Endodermal cell (in vitro differentiated cells): ENCODE data around the gene ADGRD2. TPM values are rescaled to one million over a fixed set of nuclear protein-coding genes. Genes with fewer than 3 reads are reported as not detected.
A peak's percentile ranks its signal among the peaks of the same experiment; 100 is the strongest.

Experiments used
- DNase-seq: peaks from one replicate; pipeline ENCODE4 v3.0.0-alpha.2; 2017
- H3K27ac ChIP-seq: 2 replicates; pipeline ENCODE4 v1.5.1; 2013; ENCODE audit warnings: mild to moderate bottlenecking, low read depth, low read length, moderate library complexity
- H3K27me3 ChIP-seq: 2 replicates; pipeline ENCODE4 v1.6.1; 2013; ENCODE audit warnings: mild to moderate bottlenecking, low read length, moderate library complexity; ENCODE audit not compliant: insufficient read depth, control insufficient read depth, poor library complexity, severe bottlenecking
- H3K36me3 ChIP-seq: 2 replicates; pipeline ENCODE4 v1.7.0; 2013; ENCODE audit warnings: mild to moderate bottlenecking, low read length, moderate library complexity; ENCODE audit not compliant: control insufficient read depth, insufficient read depth
- H3K4me1 ChIP-seq: one replicate; pipeline ENCODE4 v1.7.0; 2013; ENCODE audit warnings: low read length; ENCODE audit not compliant: control insufficient read depth, insufficient read depth
- H3K4me3 ChIP-seq: 2 replicates; pipeline ENCODE4 v1.5.1; 2013; ENCODE audit warnings: mild to moderate bottlenecking, low read length, moderate library complexity
- H3K9ac ChIP-seq: 2 replicates; pipeline ENCODE4 v1.6.1; 2013; ENCODE audit warnings: mild to moderate bottlenecking, low read length, moderate library complexity; ENCODE audit not compliant: poor library complexity, severe bottlenecking; ENCODE audit errors: extremely low read depth
- H3K9me3 ChIP-seq: 2 replicates; pipeline ENCODE4 v1.6.1; 2013; ENCODE audit warnings: mild to moderate bottlenecking, low read length, moderate library complexity; ENCODE audit not compliant: control insufficient read depth
- H3K27ac Mint-ChIP-seq: 2 replicates; pipeline ENCODE4 v1.8.0; 2020; ENCODE audit warnings: mixed read lengths
- H3K27me3 Mint-ChIP-seq: 2 replicates; pipeline ENCODE4 v1.8.0; 2021; ENCODE audit warnings: mild to moderate bottlenecking, mixed read lengths; ENCODE audit not compliant: insufficient read depth
- H3K36me3 Mint-ChIP-seq: 2 replicates; pipeline ENCODE4 v1.8.0; 2020; ENCODE audit warnings: low read depth, mixed read lengths
- H3K4me1 Mint-ChIP-seq: 2 replicates; pipeline ENCODE4 v1.8.0; 2020; ENCODE audit warnings: mixed read lengths
- H3K4me3 Mint-ChIP-seq: 2 replicates; pipeline ENCODE4 v1.8.0; 2020; ENCODE audit warnings: mild to moderate bottlenecking, moderate library complexity, mixed read lengths
- H3K9me3 Mint-ChIP-seq: 2 replicates; pipeline ENCODE4 v1.8.0; 2020; ENCODE audit warnings: mild to moderate bottlenecking, mixed read lengths
- WGBS, 2 experiments: methylation state at CpG; one replicate each; pipeline versions ENCODE4 v1.1.5 to v1.1.7; 2013; ENCODE audit warnings: missing lambda C conversion rate in 2 of 2, mixed read lengths in 1 of 2; ENCODE audit not compliant: insufficient coverage in 1 of 2, insufficient read length in 1 of 2; 5-methylcytosine and 5-hydroxymethylcytosine counted together
- total RNA-seq, 2 donors: library from RNA; stranded (reverse); fragmentation: NEBNext Ultra II Directional in 1 of 2; extraction: Animal tissue kit (Norgen Biotek cat#: 25700) in 1 of 2; gene quantifications; 2 replicates in 1 of 2; 3 replicates in 1 of 2; pipeline ENCODE4 v1.2.1, GENCODE V29; 2021
- TF ChIP-seq, protein P1 (sequence below): fragments of 200-600 bp; sonication (generic); conservative IDR thresholded peaks from 2 replicates; pipeline ENCODE4 v1.5.0; 2021; ENCODE audit warnings: antibody characterized with exemption, mild to moderate bottlenecking

ADGRD2 gene
- total RNA-seq, 2 donors from 2014 or later, result 0.33 to 0.40 TPM

DNA sequence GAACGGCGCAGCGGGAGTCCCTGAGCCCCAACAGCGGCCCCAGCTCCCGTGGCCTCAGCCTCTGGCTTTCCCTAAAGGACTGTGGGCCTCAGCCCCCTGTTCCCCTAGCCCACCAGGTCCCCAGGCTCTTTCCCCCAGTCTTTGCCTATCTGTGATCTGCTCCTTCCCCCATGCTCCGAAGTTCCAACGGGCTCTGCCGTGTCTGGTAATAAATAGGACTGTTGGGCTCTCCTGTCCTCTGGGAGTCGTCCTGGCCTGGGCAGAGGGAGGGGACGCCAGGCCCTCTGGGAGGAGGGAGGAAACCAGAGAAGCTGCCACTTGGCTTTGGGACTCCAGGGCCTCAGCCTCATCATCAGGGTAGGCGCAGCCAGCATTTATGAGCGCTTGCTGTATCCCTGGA, 28.1 kb downstream of the ADGRD2 start:
- H3K4me1 ChIP-seq, result no peaks in the 10 kb centered on the region
- Mint-ChIP-seq H3K36me3 (no peaks in the 10 kb centered on the region), H3K4me1 (peaks cover 2% of the 10 kb centered on the region), H3K27ac (no peak overlapping the region), H3K4me3 (peak overlapping the region; percentile 43), H3K9me3 (no peaks in the 10 kb centered on the region), H3K27me3 (peaks cover 63% of the 10 kb centered on the region)
- H3K27ac ChIP-seq, result no peak overlapping the region
- peak; percentile 73 for DNase-seq
- no peak overlapping the region for H3K4me3 ChIP-seq
- no peak overlapping the region for H3K9ac ChIP-seq
- TF ChIP-seq, protein P1, sequence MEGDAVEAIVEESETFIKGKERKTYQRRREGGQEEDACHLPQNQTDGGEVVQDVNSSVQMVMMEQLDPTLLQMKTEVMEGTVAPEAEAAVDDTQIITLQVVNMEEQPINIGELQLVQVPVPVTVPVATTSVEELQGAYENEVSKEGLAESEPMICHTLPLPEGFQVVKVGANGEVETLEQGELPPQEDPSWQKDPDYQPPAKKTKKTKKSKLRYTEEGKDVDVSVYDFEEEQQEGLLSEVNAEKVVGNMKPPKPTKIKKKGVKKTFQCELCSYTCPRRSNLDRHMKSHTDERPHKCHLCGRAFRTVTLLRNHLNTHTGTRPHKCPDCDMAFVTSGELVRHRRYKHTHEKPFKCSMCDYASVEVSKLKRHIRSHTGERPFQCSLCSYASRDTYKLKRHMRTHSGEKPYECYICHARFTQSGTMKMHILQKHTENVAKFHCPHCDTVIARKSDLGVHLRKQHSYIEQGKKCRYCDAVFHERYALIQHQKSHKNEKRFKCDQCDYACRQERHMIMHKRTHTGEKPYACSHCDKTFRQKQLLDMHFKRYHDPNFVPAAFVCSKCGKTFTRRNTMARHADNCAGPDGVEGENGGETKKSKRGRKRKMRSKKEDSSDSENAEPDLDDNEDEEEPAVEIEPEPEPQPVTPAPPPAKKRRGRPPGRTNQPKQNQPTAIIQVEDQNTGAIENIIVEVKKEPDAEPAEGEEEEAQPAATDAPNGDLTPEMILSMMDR, result no peak
- H3K36me3 ChIP-seq, result no peaks in the 10 kb centered on the region
- WGBS, 2 experiments, result 52 to 67% methylated on average over 3 to 12 of the region's 12 CpGs
- peaks cover 43% of the 10 kb centered on the region for H3K27me3 ChIP-seq
- H3K9me3 ChIP-seq, result no peaks in the 10 kb centered on the region

DNA sequence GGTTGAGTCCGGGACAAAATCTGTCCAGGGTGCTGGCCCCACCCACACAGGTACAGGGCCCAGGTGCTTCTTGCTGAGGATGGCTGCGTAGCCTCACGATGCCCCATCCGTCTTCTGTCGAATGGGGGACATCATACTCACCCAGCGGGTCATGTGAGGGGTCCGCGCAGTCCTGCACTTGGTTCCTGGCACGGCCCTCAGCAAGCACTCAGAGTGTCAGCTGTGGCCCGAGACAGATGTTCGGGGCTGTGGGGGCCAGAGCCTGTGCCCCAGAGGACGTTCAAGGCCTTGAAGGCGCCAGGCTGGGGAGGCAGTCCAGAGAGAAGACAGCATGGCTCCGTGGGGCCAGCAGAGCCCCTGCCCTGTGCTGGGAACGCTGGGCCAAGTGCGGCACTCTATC, 29.1 kb downstream of the ADGRD2 start:
- Histone ChIP-seq H3K4me1 (no peaks in the 10 kb centered on the region), H3K4me3 (no peak overlapping the region), H3K27me3 (peaks cover 43% of the 10 kb centered on the region), H3K9ac (no peak overlapping the region), H3K9me3 (no peaks in the 10 kb centered on the region), H3K27ac (no peak overlapping the region), H3K36me3 (no peaks in the 10 kb centered on the region)
- no peaks in the 10 kb centered on the region for H3K36me3 Mint-ChIP-seq
- H3K27me3 Mint-ChIP-seq, result peaks cover 66% of the 10 kb centered on the region
- TF ChIP-seq, protein P1, result no peak
- DNase-seq, result no peak
- H3K27ac Mint-ChIP-seq, result no peak overlapping the region
- no peak overlapping the region for H3K4me3 Mint-ChIP-seq
- WGBS, 2 experiments, result 91 to 93% methylated on average over 10 to 16 of the region's 16 CpGs
- no peaks in the 10 kb centered on the region for H3K9me3 Mint-ChIP-seq
- peaks cover 2% of the 10 kb centered on the region for H3K4me1 Mint-ChIP-seq

DNA sequence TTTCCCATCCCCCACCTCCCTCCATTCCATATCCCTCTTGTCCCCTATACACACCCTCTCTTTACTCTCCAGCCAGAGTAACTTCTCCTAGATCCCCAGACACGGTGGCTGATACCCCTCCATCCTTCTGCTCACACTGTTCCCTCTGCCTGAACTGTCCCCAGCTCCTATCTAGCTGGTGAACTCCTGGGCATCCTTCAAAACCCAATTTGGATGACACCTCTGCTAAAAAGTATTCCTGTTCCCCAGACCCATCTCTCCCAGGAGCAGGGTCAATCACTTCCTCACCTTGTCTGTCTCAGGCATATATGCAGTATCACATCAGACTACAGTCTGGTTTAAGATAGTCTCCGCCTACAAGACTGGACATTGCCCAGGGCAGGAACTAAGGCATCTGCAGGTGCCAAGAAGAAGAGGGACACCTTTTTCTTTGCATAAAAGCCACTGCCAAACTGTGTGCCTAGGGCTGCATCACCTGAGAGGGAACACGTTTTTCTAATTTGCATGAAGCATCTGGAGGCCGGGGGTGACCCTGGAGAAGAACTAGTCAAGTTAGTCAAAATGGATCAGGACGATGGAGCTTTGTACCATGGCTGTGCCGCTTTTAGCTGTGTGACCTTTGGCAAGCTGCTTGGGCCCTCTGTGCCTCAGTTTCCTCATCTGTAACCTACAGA, 29.8 kb downstream of the ADGRD2 start:
- TF ChIP-seq, protein P1, result no peak
- no peak overlapping the region for H3K9ac ChIP-seq
- H3K4me3 ChIP-seq, result no peak overlapping the region
- H3K27ac Mint-ChIP-seq, result no peak overlapping the region
- no peaks in the 10 kb centered on the region for H3K4me1 ChIP-seq
- H3K9me3 ChIP-seq, result no peaks in the 10 kb centered on the region
- no peaks in the 10 kb centered on the region for H3K36me3 Mint-ChIP-seq
- H3K4me3 Mint-ChIP-seq, result no peak overlapping the region
- WGBS, 2 experiments, result 74 to 76% methylated on average over 6 of the region's 6 CpGs
- peaks cover 43% of the 10 kb centered on the region for H3K27me3 ChIP-seq
- H3K36me3 ChIP-seq, result no peaks in the 10 kb centered on the region
- no peak overlapping the region for H3K27ac ChIP-seq
- H3K4me1 Mint-ChIP-seq, result peaks cover 2% of the 10 kb centered on the region
- no peak for DNase-seq
- H3K27me3 Mint-ChIP-seq, result peaks cover 68% of the 10 kb centered on the region
- H3K9me3 Mint-ChIP-seq, result no peaks in the 10 kb centered on the region
